Germinal center (tissue), 1 donor: ENCODE data around the gene SEZ6L.

Source experiments
- DNase-seq: peaks from one replicate; pipeline ENCODE4 v3.0.0; 2012; ENCODE audit warnings: mixed read lengths, low spot score

Gene SEZ6L

DNA sequence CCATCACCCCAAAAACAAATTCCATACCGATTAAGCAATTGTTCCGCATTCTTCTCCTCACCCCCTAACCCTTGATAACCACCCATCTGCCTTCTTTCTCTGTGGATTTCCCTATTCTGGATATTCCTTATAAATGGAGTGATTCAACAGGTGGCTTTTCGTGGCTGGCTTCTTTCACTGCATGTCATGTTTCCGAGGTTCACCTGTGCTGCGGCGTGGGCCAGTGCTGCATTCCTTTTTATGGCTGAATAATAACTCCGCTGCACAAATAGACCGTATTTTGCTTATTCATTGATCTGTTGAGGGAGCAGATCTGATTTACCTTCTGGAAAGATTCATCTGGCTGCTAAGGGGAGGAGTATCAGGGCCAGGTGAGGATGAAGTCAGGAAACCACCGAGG is 165.0 kb downstream of the SEZ6L start:
- DNase-seq: no peak

DNA sequence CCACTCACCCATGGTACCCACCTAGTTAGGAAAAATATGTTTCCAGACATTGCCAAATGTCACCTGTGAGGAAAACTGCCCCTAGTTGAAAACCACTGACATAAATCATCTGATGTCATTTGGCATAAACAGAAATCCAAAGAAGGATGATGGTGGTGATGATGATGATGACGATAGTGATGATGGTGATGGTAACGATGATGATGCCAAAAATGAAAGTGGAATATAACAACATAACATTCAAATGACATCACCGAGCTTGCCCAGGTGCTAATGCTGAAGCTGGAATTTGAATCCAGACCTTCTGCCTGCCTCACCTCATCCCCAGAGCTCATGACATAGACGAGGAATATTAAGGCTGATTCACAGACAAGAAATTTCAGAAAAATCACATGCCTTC is 167.5 kb downstream of the SEZ6L start:
- no peak for DNase-seq

DNA sequence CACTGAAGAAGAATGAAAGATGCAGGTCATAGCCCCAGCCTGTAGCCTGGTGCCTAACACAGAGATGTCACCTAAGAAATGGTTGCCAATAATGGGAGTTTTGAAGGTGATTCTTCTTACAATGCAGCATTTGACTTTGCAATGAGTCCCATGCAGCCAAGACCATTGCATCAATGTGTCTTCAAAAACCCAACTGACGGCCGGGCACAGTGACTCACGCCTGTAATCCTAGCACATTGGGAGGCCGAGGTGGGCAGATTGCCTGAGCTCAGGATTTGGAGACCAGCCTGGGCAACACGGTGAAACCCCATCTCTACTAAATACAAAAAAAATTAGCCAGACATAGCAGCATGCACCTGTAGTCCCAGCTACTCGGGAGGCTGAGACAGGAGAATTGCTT is 170.5 kb downstream of the SEZ6L start:
- DNase-seq: no peak

DNA sequence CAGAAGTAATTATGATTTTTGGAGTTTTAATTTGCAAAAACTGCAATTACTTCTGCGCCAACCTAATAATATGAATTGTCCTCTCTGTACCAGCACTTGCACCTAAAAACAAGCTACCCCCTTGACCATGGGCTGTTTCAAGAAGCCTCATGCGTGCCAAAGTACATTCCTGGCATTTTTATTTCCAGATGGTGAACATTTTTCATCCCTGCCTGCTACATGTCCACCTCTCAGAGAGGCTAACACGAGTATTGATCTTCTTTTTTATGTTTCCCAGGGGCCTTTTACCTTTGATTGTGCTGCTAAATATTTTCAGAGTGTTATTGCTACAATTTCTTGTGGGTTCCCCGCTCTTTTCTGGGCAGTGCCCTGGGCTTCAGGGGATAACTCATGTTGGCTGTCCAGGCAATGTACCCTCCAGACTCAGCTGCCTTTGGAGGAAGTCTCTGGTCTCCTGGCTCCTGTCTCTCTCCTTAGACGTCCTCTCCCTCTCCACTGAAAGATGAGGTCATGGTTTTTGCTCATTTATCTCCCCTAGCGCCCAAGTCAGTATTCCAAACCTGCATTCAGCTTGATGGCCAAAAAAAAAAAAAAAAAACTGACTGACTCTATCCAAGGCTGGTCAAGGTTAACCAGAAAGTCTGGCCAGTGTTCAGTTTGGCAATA is 173.6 kb downstream of the SEZ6L start:
- no peak for DNase-seq

DNA sequence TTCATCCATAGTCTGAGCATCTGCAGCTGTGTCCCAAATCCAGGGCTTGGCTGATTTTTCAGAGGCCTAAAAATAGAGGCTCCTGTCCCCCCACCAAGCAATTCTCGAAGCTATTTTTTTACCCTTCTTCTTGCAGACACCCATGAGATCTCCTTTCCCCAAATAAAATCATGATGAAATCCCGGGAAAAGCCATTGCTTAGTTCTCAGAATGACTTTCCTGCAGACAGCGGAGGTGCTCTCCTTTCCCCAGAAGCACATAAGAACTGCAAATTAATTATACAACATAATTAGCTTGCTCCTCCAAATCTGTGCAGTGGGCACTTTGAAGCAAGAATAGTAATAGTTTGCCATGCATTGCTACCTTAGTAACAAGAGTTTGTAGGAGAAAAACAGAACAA is 176.2 kb downstream of the SEZ6L start:
- no peak for DNase-seq

DNA sequence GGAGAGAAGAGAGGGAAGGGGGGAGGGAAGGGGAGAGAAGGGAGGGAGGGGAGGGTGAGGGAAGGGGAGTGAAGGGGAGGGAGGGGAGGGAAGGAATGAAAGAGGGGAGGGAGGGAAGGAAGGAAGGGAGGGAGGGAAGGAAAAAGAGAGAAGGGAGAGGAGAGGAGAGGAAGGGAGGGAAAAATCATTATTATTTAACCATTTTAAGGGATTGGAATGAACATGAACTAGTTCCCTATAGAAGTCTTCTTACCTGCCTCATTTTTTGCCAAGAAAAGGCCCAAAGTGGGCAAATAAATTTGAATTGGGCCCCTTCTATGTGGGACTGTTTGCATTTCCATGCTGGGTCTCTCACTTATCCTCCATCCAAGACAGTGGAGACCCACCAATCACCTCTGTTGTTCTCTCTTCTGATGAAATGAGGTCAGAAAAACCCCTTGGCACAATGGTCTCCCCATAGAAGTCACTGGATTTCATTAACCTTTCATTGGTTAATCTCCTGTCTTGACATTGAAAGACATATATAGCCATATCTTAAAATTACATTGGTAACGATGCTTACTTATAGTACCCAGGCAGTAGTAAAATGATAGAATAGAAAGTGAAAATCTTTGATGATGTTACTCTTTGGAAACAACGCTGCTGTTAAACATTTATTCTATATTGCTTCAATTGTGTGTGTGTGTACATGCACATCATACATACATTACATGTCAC is 179.7 kb downstream of the SEZ6L start:
- no peak for DNase-seq

DNA sequence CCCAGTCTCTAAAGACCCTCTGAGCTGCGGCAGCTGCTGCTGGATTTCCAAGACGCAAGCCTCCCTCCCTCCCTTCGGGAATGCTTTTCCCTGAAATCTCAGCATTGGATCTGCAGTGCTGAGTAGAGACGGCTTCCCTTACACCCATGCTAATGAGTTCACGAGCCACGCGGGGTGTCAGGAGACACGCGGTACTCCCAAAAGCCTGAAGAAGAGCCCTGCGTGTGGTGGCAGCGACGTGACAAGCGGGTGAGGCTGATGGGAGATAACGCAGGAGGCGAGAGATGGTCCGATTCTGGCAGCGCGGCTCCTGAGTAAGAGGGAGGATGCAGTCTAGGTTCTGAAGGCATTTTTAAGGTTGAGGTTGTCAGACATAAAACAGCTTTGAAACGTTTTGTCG is 185.4 kb downstream of the SEZ6L start:
- no peak for DNase-seq

DNA sequence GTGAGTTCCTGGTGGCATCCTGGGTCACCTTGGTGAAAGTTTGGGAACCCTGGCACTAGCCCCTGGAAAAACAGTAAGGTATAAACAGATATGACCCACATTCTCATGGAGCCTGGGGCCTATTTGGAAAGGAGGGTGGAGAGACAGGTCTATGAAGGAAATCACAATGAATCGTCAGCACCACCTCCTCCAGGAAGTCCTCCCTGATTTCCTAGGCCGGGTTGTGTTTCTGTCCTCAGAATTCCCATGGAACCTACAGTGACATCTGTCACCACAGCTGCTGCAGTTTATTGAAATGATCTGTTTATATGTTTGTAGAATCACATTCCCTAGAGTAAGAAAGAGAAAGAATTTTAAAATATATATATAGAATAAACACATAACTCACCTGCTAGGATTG is 188.0 kb downstream of the SEZ6L start:
- no peak for DNase-seq

DNA sequence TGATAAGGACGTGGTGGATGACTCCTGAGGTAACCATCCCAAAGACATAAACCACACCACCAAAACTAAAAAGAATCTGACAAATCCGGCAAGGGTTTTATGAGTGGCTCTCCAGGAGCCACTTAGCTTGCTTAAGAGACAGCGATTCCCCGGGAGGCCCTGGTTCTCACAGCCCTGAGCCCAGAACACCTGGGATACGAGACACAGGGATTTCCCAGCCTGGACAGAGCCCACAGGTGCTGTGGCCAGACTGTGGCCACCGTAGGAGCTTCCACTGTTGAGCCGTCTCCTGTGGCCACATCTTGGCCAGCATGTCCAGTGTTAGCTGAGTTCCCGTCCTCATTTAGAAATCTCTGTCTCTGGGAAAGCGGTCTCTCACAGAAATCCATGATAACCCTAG is 188.6 kb downstream of the SEZ6L start:
- no peak for DNase-seq

DNA sequence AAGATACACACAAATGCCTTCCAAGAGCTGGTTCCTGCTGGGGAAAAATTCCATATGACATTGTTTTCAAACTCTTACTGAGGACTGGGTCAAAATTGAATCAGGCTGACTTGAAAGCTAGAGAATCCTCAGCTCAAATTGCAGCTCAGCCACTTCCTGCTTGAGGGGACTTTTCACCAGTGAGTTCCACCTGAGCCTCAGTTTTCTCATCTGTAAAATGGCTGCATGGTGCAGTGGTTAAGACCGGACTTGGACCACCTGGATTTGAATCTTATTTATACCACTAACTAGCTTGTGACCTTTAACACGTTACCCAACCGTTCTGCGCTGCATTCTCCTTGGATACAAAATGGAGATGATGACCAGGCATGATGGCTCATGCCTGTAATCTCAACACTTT is 189.9 kb downstream of the SEZ6L start:
- no peak for DNase-seq

DNA sequence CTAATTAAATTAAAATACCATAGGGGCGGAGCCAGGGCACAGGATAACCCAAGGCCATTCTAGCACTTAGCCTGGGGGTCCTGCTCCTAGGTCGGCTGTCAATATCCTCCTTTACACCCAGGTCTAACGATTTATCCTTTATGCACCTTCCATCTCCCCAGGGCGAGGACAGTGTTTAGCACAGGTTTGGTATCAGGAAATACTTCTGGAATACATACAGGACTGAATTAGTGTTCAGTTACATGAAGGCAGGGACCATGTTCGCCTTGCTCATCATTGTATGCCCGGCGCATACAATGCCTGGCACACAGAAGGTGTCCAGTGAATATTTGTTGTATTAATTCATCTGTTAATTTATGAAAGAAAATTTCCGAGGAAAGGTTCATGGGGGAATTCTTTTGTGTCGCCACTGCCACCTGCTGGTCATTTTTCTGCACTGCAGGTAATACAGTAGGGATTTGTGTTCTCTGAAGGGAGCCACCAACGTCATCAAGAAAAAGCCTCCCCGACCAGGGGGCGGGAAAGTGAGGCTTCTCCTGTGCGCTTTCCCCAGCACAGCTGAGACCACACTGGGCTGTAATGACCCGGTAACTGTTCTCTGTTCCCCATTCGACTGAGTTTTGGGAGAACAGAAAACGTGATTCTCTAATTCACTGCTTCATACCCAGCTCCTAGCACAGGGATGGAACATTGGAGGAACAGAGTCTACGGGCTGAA is 191.1 kb downstream of the SEZ6L start:
- peak; percentile 61 for DNase-seq

DNA sequence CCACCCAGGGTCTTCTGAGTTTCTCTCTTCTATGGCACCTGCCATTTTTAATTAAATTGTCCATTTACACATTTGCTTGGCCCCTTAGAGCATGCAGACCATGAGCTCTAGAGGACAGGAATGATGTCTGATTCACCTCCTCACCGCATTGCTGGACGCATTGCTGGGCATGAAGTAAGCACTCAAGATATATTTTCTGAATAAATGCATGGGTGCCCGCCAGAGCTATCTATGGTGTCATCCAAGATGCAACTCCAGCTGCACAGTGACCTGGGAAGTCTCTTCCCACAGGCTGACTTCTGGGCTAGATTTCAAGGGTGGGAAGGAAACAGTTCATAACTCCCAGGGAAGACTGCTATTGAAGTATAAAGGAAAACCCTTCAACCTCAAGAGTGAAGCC is 193.2 kb downstream of the SEZ6L start:
- no peak for DNase-seq

DNA sequence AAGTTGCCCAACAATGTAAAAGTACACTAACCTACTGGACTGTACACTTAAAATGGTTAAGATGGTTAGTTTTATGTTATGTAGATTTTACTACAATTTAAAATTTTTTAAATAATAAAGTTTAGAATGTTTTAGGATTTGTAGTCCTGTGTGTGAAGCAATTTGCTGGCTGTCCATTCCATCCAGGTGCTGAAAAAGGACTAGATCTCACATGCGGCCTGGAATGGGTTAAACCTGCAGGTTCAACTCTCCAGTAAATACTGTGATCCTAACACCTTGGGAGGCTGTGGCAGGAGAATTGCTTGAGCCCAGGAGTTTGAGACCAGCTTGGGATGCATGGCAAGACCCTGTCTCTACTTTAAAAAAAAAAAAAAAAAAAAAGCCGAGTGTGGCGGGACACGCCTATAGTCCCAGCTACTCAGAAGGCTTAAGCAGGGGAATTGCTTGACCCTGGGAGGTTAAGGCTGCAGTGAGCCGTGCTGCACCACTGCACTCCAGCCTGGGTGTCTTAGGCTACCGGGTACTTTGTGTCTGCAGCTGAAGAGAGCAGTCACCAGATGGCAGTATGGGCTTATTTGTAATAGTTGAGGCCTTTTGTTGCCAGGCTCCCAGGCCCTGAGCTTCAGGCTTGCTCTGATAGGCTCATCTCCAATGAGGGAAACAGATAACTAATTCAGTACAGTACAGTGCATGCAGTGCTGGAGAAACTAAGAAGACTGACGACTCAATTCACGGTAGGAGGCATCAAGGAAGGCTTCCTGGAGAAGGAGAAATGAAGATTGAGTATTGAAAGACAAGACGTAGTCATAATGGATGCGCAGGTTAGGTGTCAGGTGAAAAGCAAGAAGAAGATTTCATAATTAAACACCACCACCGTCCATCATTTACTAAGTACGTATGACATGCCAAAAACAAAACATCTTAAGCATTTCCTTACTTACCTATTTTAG is 195.1 kb downstream of the SEZ6L start:
- DNase-seq: peak; percentile 57

DNA sequence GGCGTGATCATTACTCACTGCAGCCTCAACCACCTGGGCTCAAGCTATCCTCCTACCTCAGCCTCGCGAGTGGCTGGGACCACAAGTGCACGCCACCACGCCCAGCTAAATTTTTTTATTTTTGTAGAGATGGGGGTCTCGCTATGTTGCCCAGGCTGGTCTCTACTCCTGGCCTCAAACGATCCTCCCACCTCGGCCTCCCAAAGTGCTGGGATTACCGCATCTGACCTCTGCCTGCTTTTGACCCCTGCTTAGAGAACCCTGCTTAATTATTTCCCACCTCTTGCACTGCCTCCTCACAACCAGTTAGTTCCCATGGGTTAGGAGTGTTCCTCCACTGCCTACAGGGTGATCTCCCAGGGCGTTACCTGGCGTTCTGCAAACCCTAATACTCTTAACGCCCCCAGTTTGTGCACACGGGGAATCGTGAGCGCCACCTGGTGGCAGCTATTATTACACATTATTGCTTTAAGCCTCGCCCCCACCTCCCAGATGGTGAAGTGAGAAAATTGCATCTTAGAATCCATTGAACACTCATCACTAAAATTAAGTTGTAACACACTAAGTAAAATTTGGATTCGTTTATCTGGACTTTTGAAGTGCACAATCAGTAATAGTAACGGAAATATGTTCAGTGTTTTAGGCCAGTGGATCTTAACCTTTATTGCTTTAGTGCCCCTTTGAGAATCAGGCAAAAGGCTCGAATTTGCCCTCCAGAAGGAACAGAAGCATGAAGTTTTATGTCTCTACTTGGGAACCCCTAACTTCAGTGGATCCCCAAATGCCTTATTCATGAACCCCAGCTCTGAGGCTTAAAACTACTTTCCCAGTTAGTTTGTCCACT is 198.4 kb downstream of the SEZ6L start:
- DNase-seq: peak; percentile 54

DNA sequence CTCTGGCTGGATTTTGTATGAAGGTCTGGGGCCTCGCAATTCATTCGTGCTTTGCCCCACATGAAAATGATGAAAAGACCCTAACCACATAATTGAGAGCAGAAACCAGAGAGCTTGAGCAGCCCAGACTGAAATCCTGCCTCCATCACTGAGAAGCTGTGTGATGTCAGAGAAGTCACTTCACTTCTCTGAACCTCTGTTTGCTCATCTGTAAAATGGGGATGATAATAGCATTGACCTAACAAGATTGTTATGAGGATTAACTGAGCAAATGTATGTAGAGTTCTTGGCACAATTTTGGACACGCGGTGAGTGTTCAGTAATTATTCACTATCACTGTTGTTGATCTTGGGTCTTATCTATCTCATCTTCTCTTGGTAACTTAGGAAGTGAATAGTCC is 203.6 kb downstream of the SEZ6L start:
- DNase-seq: no peak

DNA sequence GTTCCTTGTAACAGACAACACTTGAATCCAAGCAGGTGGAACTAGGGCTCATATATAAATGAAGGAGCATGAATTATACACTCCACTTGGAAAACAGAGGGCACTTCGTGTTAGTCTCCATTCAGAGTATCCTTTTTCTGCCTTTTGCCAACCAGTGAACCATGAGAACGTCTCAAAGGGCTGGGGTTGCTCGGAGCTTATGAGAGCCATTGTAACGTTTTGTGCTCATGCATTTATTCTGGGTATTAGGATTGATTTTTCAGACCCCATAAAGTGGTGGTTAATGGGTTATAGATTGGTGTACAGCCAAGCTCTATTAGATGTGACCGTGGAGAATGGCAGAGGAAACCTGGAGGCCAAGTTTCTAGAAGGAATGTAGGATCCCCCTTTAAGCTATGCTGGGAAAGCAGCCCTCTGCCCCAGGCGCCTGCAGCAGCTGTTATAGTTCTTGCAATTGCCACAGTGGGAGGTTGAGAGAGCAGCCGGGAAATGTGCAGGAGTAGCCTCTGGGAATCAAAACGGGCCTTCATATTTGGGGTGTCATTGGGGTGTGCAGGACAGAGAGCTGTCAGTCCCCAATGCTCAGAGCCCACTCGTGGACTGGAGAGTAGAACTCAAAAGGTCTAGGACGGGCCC is 205.2 kb downstream of the SEZ6L start:
- no peak for DNase-seq

DNA sequence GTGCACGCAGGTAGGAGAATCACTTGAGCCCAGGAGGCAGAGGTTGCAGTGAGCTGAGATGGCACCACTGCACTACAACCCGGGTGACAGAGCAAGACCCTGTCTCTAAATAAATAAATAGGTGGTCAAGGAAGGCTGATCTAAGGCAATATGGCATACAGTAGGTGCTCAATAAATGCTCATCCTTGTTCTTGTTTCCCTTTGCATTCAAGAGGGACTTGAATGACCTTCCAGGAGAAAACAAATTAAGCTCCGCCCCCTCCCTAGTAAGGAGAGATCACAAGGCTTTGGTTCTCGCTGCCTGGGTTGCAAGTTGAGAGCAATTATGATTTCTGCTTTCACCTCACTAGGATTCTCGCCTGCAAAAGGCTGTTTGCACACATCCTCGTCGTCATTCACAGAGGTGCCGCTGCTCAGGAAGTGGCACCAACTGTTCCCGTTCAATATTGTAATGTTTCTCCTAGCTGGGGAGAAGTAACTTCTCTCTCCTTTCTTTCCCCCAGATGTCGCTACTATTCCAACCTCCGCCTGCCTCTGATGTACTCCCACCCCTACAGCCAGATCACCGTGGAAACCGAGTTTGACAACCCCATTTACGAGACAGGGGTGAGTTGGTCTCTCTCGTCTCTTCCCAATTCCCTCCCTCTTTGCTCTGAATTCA is 208.0 kb downstream of the SEZ6L start:
- no peak for DNase-seq

DNA sequence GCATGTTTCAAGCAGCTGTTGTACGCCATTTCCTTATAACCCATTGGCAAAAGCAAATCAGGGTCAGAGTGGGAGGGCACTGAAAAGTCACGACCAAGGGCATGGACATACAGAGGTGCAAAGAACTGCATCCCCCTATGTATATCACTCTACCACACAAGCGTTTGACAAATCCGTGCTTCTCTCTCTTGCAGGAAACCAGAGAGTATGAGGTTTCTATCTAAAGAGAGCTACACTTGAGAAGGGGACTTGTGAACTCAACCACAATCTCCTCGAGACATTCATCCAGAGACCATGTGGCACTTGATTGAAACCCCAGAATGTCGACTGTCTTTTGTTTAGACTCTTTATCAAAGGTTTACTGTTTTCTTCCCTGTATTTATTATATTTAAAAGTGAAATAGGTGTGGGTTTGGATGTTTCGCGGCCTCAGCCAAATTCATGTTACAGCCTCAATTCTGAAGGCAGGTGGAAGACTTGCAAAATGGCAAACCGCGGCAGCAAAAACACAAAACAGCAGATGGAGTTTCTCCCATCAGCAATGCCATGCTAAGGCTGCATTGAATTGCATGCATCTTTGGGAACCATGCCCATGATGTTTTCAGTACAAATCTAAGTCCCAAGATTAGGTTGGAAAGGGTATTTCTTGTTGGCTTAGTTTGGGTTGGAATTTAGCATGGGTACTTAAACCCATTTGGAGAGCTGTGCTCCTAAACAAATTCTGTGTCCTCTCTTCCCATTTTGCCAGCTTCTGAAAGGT is 211.0 kb downstream of the SEZ6L start:
- no peak for DNase-seq

DNA sequence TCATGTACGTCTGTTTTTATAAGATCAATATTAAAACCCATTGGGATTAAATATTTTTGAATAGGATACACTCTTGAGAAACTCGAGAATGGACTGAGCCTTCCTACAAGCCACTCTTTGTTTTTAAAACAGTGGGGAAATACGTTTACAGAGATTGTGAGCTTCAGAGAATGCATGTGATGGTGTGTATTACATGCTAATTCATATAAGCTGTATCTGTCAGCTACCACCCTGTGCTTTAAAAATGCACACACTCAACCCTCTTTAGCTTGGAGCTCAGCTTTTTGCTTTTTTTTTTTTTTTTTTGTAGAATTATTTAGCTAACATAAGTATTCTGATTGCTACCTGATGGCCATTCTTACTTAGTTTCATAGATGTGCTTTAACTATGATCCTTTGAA is 213.5 kb downstream of the SEZ6L start:
- DNase-seq: no peak
